ENCODE results near the gene FGL2. TPM values are rescaled to one million over a fixed set of nuclear protein-coding genes. Genes with fewer than 3 reads are reported as not detected.

FGL2 gene
- total and polyA plus RNA-seq, 2 donors (not counting 1 experiment from before 2014, with no cell fraction given) = 4.9 to 97.6 TPM

- H3K36me3 ChIP-seq (ENCODE audit: control insufficient read depth, insufficient read depth, low read length) = no peaks in the 10 kb centered on the region
- no peaks in the 10 kb centered on the region for H3K4me1 ChIP-seq (ENCODE audit: control insufficient read depth, extremely low read depth, insufficient read depth, low read length)
- H3K79me2 ChIP-seq (ENCODE audit: control insufficient read depth, insufficient read depth, low read length) = no peaks in the 10 kb centered on the region
- no peaks in the 10 kb centered on the region for H3K27me3 ChIP-seq (ENCODE audit: control insufficient read depth, insufficient read depth, low read length)
- DNase-seq (ENCODE audit: low read depth in 2 of 2) = no peak
- no peak overlapping the region for H3K27ac ChIP-seq (ENCODE audit: insufficient read depth, low read length)
- TF ChIP-seq EZH2 (IDR thresholded peaks at IDR 0.05; ENCODE audit: low read length, missing control alignments) = no peak
- TF ChIP-seq CTCF (conservative IDR thresholded peaks at IDR 0.05 in 1 of 2, IDR thresholded peaks at IDR 0.05 in 1 of 2; ENCODE audit: low read depth in 1 of 2, low read length in 2 of 2) = no peak
- H4K20me1 ChIP-seq (ENCODE audit: control insufficient read depth, extremely low read depth, insufficient read depth, low read length) = no peaks in the 10 kb centered on the region
- no peak overlapping the region for H2AFZ ChIP-seq (ENCODE audit: low read length)
- no peak overlapping the region for H3K4me2 ChIP-seq (ENCODE audit: extremely low read depth, insufficient read depth, low read length)
- no peak overlapping the region for H3K9ac ChIP-seq (ENCODE audit: insufficient read depth, low read length)
- no peak overlapping the region for H3K4me3 ChIP-seq (replicated peaks in 1 of 4; ENCODE audit: control extremely low read depth in 1 of 4, insufficient read depth in 1 of 4, low read depth in 3 of 4, low read length in 4 of 4)
- H3K9me3 ChIP-seq (ENCODE audit: control insufficient read depth, insufficient read depth, low read depth, low read length) = no peaks in the 10 kb centered on the region
These were observed 39.9 kb upstream of the FGL2 start for GRCh38 chr7:77239471-77239870.

- H3K27me3 ChIP-seq (ENCODE audit: control insufficient read depth, insufficient read depth, low read length) = no peaks in the 10 kb centered on the region
- H3K4me2 ChIP-seq (ENCODE audit: extremely low read depth, insufficient read depth, low read length) = no peak overlapping the region
- no peak overlapping the region for H3K9ac ChIP-seq (ENCODE audit: insufficient read depth, low read length)
- H3K4me3 ChIP-seq (replicated peaks in 1 of 4; ENCODE audit: control extremely low read depth in 1 of 4, insufficient read depth in 1 of 4, low read depth in 3 of 4, low read length in 4 of 4) = no peak overlapping the region
- no peaks in the 10 kb centered on the region for H3K9me3 ChIP-seq (ENCODE audit: control insufficient read depth, insufficient read depth, low read depth, low read length)
- no peaks in the 10 kb centered on the region for H3K36me3 ChIP-seq (ENCODE audit: control insufficient read depth, insufficient read depth, low read length)
- DNase-seq (ENCODE audit: low read depth in 2 of 2) = no peak
- no peak overlapping the region for H3K27ac ChIP-seq (ENCODE audit: insufficient read depth, low read length)
- H4K20me1 ChIP-seq (ENCODE audit: control insufficient read depth, extremely low read depth, insufficient read depth, low read length) = no peaks in the 10 kb centered on the region
- H2AFZ ChIP-seq (ENCODE audit: low read length) = no peak overlapping the region
- H3K79me2 ChIP-seq (ENCODE audit: control insufficient read depth, insufficient read depth, low read length) = no peaks in the 10 kb centered on the region
- no peaks in the 10 kb centered on the region for H3K4me1 ChIP-seq (ENCODE audit: control insufficient read depth, extremely low read depth, insufficient read depth, low read length)
- no peak for TF ChIP-seq CTCF (conservative IDR thresholded peaks at IDR 0.05 in 1 of 2, IDR thresholded peaks at IDR 0.05 in 1 of 2; ENCODE audit: low read depth in 1 of 2, low read length in 2 of 2)
- TF ChIP-seq EZH2 (IDR thresholded peaks at IDR 0.05; ENCODE audit: low read length, missing control alignments) = no peak
These were observed 39.1 kb upstream of the FGL2 start for GRCh38 chr7:77238703-77239136.

GRCh38 chr7:77235276-77235675, 35.7 kb upstream of the FGL2 start:
- Histone ChIP-seq H3K36me3 (ENCODE audit: control insufficient read depth, insufficient read depth, low read length) (no peaks in the 10 kb centered on the region), H3K4me2 (ENCODE audit: extremely low read depth, insufficient read depth, low read length) (no peak overlapping the region), H3K9me3 (ENCODE audit: control insufficient read depth, insufficient read depth, low read depth, low read length) (no peaks in the 10 kb centered on the region), H4K20me1 (ENCODE audit: control insufficient read depth, extremely low read depth, insufficient read depth, low read length) (no peaks in the 10 kb centered on the region), H3K4me3 (replicated peaks in 1 of 4; ENCODE audit: control extremely low read depth in 1 of 4, insufficient read depth in 1 of 4, low read depth in 3 of 4, low read length in 4 of 4) (no peak overlapping the region), H2AFZ (ENCODE audit: low read length) (no peak overlapping the region), H3K79me2 (ENCODE audit: control insufficient read depth, insufficient read depth, low read length) (no peaks in the 10 kb centered on the region), H3K4me1 (ENCODE audit: control insufficient read depth, extremely low read depth, insufficient read depth, low read length) (no peaks in the 10 kb centered on the region), H3K27ac (ENCODE audit: insufficient read depth, low read length) (no peak overlapping the region), H3K9ac (ENCODE audit: insufficient read depth, low read length) (no peak overlapping the region), H3K27me3 (ENCODE audit: control insufficient read depth, insufficient read depth, low read length) (no peaks in the 10 kb centered on the region)
- peak; percentile 8 to 45 for DNase-seq (ENCODE audit: low read depth in 2 of 2)
- TF ChIP-seq CTCF (conservative IDR thresholded peaks at IDR 0.05 in 1 of 2, IDR thresholded peaks at IDR 0.05 in 1 of 2; ENCODE audit: low read depth in 1 of 2, low read length in 2 of 2) (no peak), EZH2 (IDR thresholded peaks at IDR 0.05; ENCODE audit: low read length, missing control alignments) (no peak)
